PC-9 (cell line): Measurements from ENCODE around the gene GALT. TPM values are rescaled to one million over a fixed set of nuclear protein-coding genes. Genes with fewer than 3 reads are reported as not detected.

Experiments
- BruUV-seq: library from RNA; stranded (reverse); fragments of 400-500 nt; replicated peaks from 2 replicates; lab custom pipeline; 2021; lab: Mats Ljungman, UMichigan
- CTCF ChIA-PET: fragments of 300-600 bp; sonication (Branson Sonifier 250); formaldehyde crosslinking; loops from one replicate; lab custom pipeline; 2022; ENCODE audit warnings: antibody characterized with exemption; lab: Charles Lee
- POLR2A ChIA-PET: fragments of 300-600 bp; sonication (Branson Sonifier 250); formaldehyde crosslinking; loops from one replicate; lab custom pipeline; 2022; ENCODE audit warnings: antibody characterized with exemption; ENCODE audit not compliant: unreplicated experiment; lab: Charles Lee
- DNase-seq, 2 experiments: peaks; one replicate each; pipeline versions ENCODE4 v3.0.0 to v3.0.0-alpha.2; 2015 to 2022; ENCODE audit warnings: mixed read lengths in 1 of 2
- H2AFZ ChIP-seq: fragments of 200-600 bp; sonication (generic); 2 replicates; pipeline ENCODE4 v1.8.1; 2017; ENCODE audit warnings: antibody characterized with exemption
- H3F3A ChIP-seq: fragments of 200-600 bp; sonication (generic); 2 replicates; pipeline ENCODE4 v1.8.1; 2017; ENCODE audit warnings: antibody characterized with exemption, mild to moderate bottlenecking, low read depth; ENCODE audit not compliant: insufficient read depth
- H3K27ac ChIP-seq: fragments of 200-600 bp; sonication (generic); 2 replicates; pipeline ENCODE4 v1.6.1; 2016; ENCODE audit warnings: mixed run types
- H3K27me3 ChIP-seq: fragments of 200-600 bp; sonication (generic); 2 replicates; pipeline ENCODE4 v1.6.1; 2016; ENCODE audit warnings: low read depth, mixed run types; ENCODE audit not compliant: insufficient read depth
- H3K36me3 ChIP-seq: fragments of 200-600 bp; sonication (generic); 2 replicates; pipeline ENCODE4 v1.6.1; 2016; ENCODE audit warnings: low read depth, mixed run types
- H3K4me1 ChIP-seq: fragments of 200-600 bp; sonication (generic); replicated peaks from 2 replicates; pipeline ENCODE4 v1.6.1; 2016; ENCODE audit warnings: mixed run types; ENCODE audit not compliant: insufficient read depth
- H3K4me2 ChIP-seq: fragments of 200-600 bp; sonication (generic); 2 replicates; pipeline ENCODE4 v1.6.1; 2017; ENCODE audit warnings: mixed run types
- H3K4me3 ChIP-seq: fragments of 200-600 bp; sonication (generic); 2 replicates; pipeline ENCODE4 v1.6.1; 2016; ENCODE audit warnings: mixed run types
- H3K79me2 ChIP-seq: fragments of 200-600 bp; sonication (generic); 2 replicates; pipeline ENCODE4 v1.6.1; 2017; ENCODE audit warnings: low read depth, mixed run types
- H3K9me2 ChIP-seq: fragments of 200-600 bp; sonication (generic); 2 replicates; pipeline ENCODE4 v1.8.1; 2017; ENCODE audit warnings: mild to moderate bottlenecking; ENCODE audit not compliant: insufficient read depth
- H3K9me3 ChIP-seq: fragments of 200-600 bp; sonication (generic); 2 replicates; pipeline ENCODE4 v1.8.1; 2016; ENCODE audit warnings: low read depth; ENCODE audit not compliant: insufficient read depth
- H4K20me1 ChIP-seq: fragments of 200-600 bp; sonication (generic); 2 replicates; pipeline ENCODE4 v1.8.1; 2017; ENCODE audit not compliant: insufficient read depth
- CTCF ChIP-seq: fragments of 200-600 bp; sonication (generic); conservative IDR thresholded peaks from 2 replicates; pipeline ENCODE4 v1.6.1; 2017; ENCODE audit warnings: mixed run types, antibody characterized with exemption, mild to moderate bottlenecking, moderate library complexity
- EZH2 ChIP-seq: fragments of 200-600 bp; sonication (generic); IDR thresholded peaks from 2 replicates; pipeline ENCODE4 v1.8.0; 2017; ENCODE audit warnings: antibody characterized with exemption, low read depth
- intact Hi-C: fragments of 100-400 bp; cut with micrococcal nuclease; formaldehyde crosslinking; loops from one replicate; pipeline ENCODE4 v1.10.0; 2022; ENCODE audit not compliant: unreplicated experiment
- total RNA-seq: library from RNA; stranded (reverse); gene quantifications from 2 replicates; pipeline ENCODE4 v1.2.3, GENCODE V29; 2021

The GALT gene
- total RNA-seq, 1 experiment from 2014 or later: 18.2 TPM

GRCh38 chr9:34659592-34660253 is 13.2 kb downstream of the GALT start:
- POLR2A ChIA-PET: no interaction called here
- TF ChIP-seq EZH2 (no peak), CTCF (no peak)
- no TSS peak for BruUV-seq
- peak in 1 of 2 experiments; percentile 41 for DNase-seq
- no peaks in the 10 kb centered on the region for H3K79me2 ChIP-seq
- intact Hi-C loops: no loop called here
- no peaks in the 10 kb centered on the region for H4K20me1 ChIP-seq
- no peaks in the 10 kb centered on the region for H3K9me3 ChIP-seq
- no peaks in the 10 kb centered on the region for H3K36me3 ChIP-seq
- H3K4me3 ChIP-seq: no peak overlapping the region
- H3K9me2 ChIP-seq: no peaks in the 10 kb centered on the region
- H3F3A ChIP-seq: peaks cover 4% of the 10 kb centered on the region; the same call in 1 of the 2 replicates
- no peak overlapping the region for H3K4me2 ChIP-seq
- no peaks in the 10 kb centered on the region for H3K4me1 ChIP-seq
- H3K27me3 ChIP-seq: no peaks in the 10 kb centered on the region
- CTCF ChIA-PET: no interaction called here
- no peak overlapping the region for H2AFZ ChIP-seq
- H3K27ac ChIP-seq: no peak overlapping the region

- no peak for DNase-seq
- BruUV-seq: no TSS peak
- Histone ChIP-seq H3K9me3 (no peaks in the 10 kb centered on the region), H3K4me3 (no peak within 1 kb of the TSS), H3K36me3 (no peaks in the 10 kb centered on the region), H3K4me2 (no peak within 1 kb of the TSS), H3K27ac (no peak within 1 kb of the TSS), H2AFZ (no peak within 1 kb of the TSS), H3F3A (peaks cover 4% of the 10 kb centered on the region; the same call in 1 of the 2 replicates), H3K27me3 (no peaks in the 10 kb centered on the region), H3K79me2 (no peaks in the 10 kb centered on the region), H3K9me2 (no peaks in the 10 kb centered on the region), H4K20me1 (no peaks in the 10 kb centered on the region), H3K4me1 (no peaks in the 10 kb centered on the region)
- ChIA-PET CTCF (interaction anchor here (0.5 to 0.9 kb wide), 2 partner anchors 18 to 39 kb away, joined by 3 read pairs; no protein-coding TSS in a partner anchor), POLR2A (no interaction called here)
- TF ChIP-seq CTCF: no peak
- TF ChIP-seq EZH2: no peak
- intact Hi-C loops: no loop called here
These were observed 16.2 kb downstream of the GALT start, which contains the start of gene CCL27 for GRCh38 chr9:34662526-34663302. CCL27 (minus strand) TSS chr9:34662657; CDS start chr9:34662633, 24 bp downstream.

GRCh38 chr9:34663303-34663605 is 16.8 kb downstream of the GALT start:
- Histone ChIP-seq H3K4me1 (no peaks in the 10 kb centered on the region), H4K20me1 (no peaks in the 10 kb centered on the region), H3K27me3 (no peaks in the 10 kb centered on the region), H3K79me2 (no peaks in the 10 kb centered on the region), H3K9me3 (no peaks in the 10 kb centered on the region), H3K27ac (no peak overlapping the region), H3K4me3 (no peak overlapping the region), H3F3A (peaks cover 4% of the 10 kb centered on the region; the same call in 1 of the 2 replicates), H3K4me2 (no peak overlapping the region), H3K9me2 (no peaks in the 10 kb centered on the region), H2AFZ (no peak overlapping the region), H3K36me3 (no peaks in the 10 kb centered on the region)
- TF ChIP-seq EZH2 (no peak), CTCF (no peak)
- POLR2A ChIA-PET: no interaction called here
- CTCF ChIA-PET: interaction anchor here (0.9 kb wide), 1 partner anchor 39 kb away, joined by 3 read pairs; no protein-coding TSS in a partner anchor
- DNase-seq: no peak
- BruUV-seq: no TSS peak
- intact Hi-C loops: no loop called here
